Measurements from ENCODE around the gene SIVA1.

SIVA1 gene

DNA sequence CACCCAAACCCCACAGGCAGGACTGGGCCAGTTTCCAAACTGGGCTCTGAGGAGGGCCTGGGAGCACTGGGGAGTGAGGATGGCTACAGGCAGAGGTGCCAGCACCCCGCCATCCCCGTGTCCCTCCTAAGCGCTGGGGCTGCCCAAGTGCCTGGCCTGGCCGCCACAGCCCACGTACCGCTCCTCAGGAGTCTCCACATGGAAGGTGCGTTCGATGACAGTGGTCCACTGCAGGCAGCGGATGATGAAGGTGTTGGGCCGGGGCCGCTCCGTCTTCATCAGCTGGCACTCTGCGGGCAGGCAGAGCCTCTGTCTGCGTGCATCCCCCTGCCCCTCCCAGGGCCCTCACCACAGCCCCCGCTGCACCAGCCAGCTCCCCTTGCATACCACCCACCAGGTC lies 23.5 kb downstream of the SIVA1 start:
- peaks cover 0 to 97% of the 10 kb centered on the region in 2 experiments; a peak in 2 of 3 replicates for H3K36me3 ChIP-seq (ENCODE audit: control insufficient read depth in 2 of 2, insufficient read depth in 1 of 2, low read length in 2 of 2)
- no peak overlapping the region for H3K27ac ChIP-seq (ENCODE audit: extremely low read depth, low read depth, low read length)
- TF ChIP-seq ZBTB1 (tag by site-specific recombination; IDR thresholded peaks at IDR 0.05): no peak
- TF ChIP-seq, protein P1, sequence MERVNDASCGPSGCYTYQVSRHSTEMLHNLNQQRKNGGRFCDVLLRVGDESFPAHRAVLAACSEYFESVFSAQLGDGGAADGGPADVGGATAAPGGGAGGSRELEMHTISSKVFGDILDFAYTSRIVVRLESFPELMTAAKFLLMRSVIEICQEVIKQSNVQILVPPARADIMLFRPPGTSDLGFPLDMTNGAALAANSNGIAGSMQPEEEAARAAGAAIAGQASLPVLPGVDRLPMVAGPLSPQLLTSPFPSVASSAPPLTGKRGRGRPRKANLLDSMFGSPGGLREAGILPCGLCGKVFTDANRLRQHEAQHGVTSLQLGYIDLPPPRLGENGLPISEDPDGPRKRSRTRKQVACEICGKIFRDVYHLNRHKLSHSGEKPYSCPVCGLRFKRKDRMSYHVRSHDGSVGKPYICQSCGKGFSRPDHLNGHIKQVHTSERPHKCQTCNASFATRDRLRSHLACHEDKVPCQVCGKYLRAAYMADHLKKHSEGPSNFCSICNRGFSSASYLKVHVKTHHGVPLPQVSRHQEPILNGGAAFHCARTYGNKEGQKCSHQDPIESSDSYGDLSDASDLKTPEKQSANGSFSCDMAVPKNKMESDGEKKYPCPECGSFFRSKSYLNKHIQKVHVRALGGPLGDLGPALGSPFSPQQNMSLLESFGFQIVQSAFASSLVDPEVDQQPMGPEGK (tag by site-specific recombination; IDR thresholded peaks at IDR 0.05): 0 out of 2 replicates have a peak, but pooled peaks have one; percentile 19
- H3K4me3 ChIP-seq (ENCODE audit: low read depth, low read length): no peak overlapping the region
- CTCF ChIA-PET: no interaction called here
- H3K9me3 ChIP-seq (ENCODE audit: control insufficient read depth, insufficient read depth, low read depth, low read length): no peaks in the 10 kb centered on the region
- no peaks in the 10 kb centered on the region for H3K4me1 ChIP-seq (ENCODE audit: control insufficient read depth, insufficient read depth, low read length)
- POLR2A ChIA-PET: no interaction called here

DNA sequence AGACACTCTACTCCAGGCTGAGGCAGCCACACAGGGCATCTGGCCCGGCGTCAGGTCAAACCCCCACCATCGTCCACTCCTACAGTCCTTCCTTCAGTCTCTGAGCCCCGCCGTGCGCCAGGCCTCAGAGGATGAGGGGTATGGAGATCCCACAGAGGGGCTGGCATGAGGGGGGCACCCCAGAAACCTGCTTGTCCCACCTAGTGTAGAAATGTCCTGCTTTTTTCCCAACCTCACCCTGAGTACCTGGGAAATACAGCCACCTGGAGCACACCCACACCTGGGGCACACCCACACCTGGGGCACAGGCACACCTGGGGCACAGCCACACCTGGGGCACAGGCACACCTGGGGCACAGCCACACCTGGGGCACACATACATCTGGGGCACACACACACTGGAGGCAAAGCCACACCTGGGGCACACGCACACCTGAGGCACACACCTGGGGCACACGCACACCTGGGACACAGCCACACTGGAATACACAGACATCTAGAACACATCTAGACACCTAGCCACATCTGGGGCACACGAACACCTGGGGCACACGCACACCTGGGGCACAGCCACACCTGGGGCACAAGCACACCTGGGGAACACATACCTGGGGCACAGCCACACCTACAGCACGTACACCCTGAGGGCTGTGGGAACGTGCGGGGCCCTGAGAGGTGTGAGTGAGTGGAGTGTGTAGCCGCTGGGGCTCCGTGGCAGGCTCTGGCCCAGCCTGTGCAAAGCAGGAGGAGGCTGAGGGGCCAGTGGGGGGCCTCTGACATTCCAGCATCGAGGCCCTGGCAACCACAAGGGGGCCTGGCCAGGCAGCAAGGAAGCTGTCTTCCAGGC lies 24.2 kb downstream of the SIVA1 start:
- H3K36me3 ChIP-seq (ENCODE audit: control insufficient read depth in 2 of 2, insufficient read depth in 1 of 2, low read length in 2 of 2): peaks cover 0 to 93% of the 10 kb centered on the region in 2 experiments; a peak in 2 of 3 replicates
- no peak overlapping the region for H3K4me3 ChIP-seq (ENCODE audit: low read depth, low read length)
- H3K27ac ChIP-seq (ENCODE audit: extremely low read depth, low read depth, low read length): no peak overlapping the region
- ChIA-PET POLR2A (no interaction called here), CTCF (no interaction called here)
- TF ChIP-seq ZIC2 (tag by site-specific recombination; IDR thresholded peaks at IDR 0.05) (peak; percentile 51), ZNF645 (tag by site-specific recombination; IDR thresholded peaks at IDR 0.05) (no peak), ZEB2 (tag by site-specific recombination; IDR thresholded peaks at IDR 0.05) (peak; percentile 99), GLIS1 (tag by site-specific recombination; IDR thresholded peaks at IDR 0.05) (0 out of 2 replicates have a peak, but pooled peaks have one; percentile 26)
- TF ChIP-seq, protein P2, sequence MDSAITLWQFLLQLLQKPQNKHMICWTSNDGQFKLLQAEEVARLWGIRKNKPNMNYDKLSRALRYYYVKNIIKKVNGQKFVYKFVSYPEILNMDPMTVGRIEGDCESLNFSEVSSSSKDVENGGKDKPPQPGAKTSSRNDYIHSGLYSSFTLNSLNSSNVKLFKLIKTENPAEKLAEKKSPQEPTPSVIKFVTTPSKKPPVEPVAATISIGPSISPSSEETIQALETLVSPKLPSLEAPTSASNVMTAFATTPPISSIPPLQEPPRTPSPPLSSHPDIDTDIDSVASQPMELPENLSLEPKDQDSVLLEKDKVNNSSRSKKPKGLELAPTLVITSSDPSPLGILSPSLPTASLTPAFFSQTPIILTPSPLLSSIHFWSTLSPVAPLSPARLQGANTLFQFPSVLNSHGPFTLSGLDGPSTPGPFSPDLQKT (IDR thresholded peaks at IDR 0.05; ENCODE audit: borderline replicate concordance, low read depth, low read length): no peak
- no peaks in the 10 kb centered on the region for H3K4me1 ChIP-seq (ENCODE audit: control insufficient read depth, insufficient read depth, low read length)
- no peaks in the 10 kb centered on the region for H3K9me3 ChIP-seq (ENCODE audit: control insufficient read depth, insufficient read depth, low read depth, low read length)

- H3K36me3 ChIP-seq (ENCODE audit: control insufficient read depth in 2 of 2, insufficient read depth in 1 of 2, low read length in 2 of 2): peaks cover 0 to 91% of the 10 kb centered on the region in 2 experiments; a peak in 2 of 3 replicates
- CTCF ChIA-PET: no interaction called here
- no peaks in the 10 kb centered on the region for H3K9me3 ChIP-seq (ENCODE audit: control insufficient read depth, insufficient read depth, low read depth, low read length)
- TF ChIP-seq, protein P3, sequence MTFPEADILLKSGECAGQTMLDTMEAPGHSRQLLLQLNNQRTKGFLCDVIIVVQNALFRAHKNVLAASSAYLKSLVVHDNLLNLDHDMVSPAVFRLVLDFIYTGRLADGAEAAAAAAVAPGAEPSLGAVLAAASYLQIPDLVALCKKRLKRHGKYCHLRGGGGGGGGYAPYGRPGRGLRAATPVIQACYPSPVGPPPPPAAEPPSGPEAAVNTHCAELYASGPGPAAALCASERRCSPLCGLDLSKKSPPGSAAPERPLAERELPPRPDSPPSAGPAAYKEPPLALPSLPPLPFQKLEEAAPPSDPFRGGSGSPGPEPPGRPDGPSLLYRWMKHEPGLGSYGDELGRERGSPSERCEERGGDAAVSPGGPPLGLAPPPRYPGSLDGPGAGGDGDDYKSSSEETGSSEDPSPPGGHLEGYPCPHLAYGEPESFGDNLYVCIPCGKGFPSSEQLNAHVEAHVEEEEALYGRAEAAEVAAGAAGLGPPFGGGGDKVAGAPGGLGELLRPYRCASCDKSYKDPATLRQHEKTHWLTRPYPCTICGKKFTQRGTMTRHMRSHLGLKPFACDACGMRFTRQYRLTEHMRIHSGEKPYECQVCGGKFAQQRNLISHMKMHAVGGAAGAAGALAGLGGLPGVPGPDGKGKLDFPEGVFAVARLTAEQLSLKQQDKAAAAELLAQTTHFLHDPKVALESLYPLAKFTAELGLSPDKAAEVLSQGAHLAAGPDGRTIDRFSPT (tag by site-specific recombination; IDR thresholded peaks at IDR 0.05): 0 out of 2 replicates have a peak, but pooled peaks have one; percentile 14
- TF ChIP-seq SCRT1 (tag by site-specific recombination; IDR thresholded peaks at IDR 0.05; ENCODE audit: borderline replicate concordance) (no peak), ZNF223 (tag by site-specific recombination; IDR thresholded peaks at IDR 0.05) (no peak), OVOL3 (tag by site-specific recombination; IDR thresholded peaks at IDR 0.05) (no peak), ZNF792 (tag by site-specific recombination; IDR thresholded peaks at IDR 0.05) (no peak)
- POLR2A ChIA-PET: no interaction called here
- H3K4me3 ChIP-seq (ENCODE audit: low read depth, low read length): no peak overlapping the region
- H3K4me1 ChIP-seq (ENCODE audit: control insufficient read depth, insufficient read depth, low read length): no peaks in the 10 kb centered on the region
- H3K27ac ChIP-seq (ENCODE audit: extremely low read depth, low read depth, low read length): no peak overlapping the region
These were observed 24.9 kb downstream of the SIVA1 start for GRCh38 chr14:104777808-104778249.
